ENCODE data around the gene HECTD4.

HECTD4 gene

GRCh38 chr12:112370199-112370598 lies 12.0 kb downstream of the HECTD4 start:
- TF ChIP-seq, protein P1, sequence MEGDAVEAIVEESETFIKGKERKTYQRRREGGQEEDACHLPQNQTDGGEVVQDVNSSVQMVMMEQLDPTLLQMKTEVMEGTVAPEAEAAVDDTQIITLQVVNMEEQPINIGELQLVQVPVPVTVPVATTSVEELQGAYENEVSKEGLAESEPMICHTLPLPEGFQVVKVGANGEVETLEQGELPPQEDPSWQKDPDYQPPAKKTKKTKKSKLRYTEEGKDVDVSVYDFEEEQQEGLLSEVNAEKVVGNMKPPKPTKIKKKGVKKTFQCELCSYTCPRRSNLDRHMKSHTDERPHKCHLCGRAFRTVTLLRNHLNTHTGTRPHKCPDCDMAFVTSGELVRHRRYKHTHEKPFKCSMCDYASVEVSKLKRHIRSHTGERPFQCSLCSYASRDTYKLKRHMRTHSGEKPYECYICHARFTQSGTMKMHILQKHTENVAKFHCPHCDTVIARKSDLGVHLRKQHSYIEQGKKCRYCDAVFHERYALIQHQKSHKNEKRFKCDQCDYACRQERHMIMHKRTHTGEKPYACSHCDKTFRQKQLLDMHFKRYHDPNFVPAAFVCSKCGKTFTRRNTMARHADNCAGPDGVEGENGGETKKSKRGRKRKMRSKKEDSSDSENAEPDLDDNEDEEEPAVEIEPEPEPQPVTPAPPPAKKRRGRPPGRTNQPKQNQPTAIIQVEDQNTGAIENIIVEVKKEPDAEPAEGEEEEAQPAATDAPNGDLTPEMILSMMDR (IDR thresholded peaks at IDR 0.05; ENCODE audit: low read length, missing control alignments) = no peak
- DNase-seq (ENCODE audit: low read depth) = no peak
- no peak overlapping the region for H3K4me3 ChIP-seq (replicated peaks; ENCODE audit: low read depth, low read length)

GRCh38 chr12:112368856-112369255 lies 13.4 kb downstream of the HECTD4 start:
- H3K4me3 ChIP-seq (replicated peaks; ENCODE audit: low read depth, low read length) = no peak overlapping the region
- TF ChIP-seq, protein P1 (IDR thresholded peaks at IDR 0.05; ENCODE audit: low read length, missing control alignments) = no peak
- DNase-seq (ENCODE audit: low read depth) = no peak

DNA sequence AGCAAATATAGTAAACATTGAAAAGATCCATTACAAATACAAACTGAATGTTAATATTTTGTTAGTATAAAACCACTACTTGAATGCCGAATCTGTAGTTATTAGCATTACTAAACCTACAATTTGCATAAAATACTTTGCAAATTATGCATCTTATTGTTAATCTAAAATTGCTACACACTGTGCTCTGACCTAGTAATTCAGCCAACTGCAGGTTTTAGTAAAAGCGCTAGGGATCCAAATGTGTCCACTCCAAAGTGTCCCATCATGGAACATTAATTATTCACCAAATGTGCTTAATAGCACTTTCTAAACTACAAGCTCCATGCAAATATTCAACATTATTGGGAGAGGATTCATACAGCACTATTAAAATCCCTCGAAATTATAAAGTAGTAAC lies 14.3 kb downstream of the HECTD4 start:
- TF ChIP-seq, protein P1 (IDR thresholded peaks at IDR 0.05; ENCODE audit: low read length, missing control alignments) = no peak
- DNase-seq (ENCODE audit: low read depth) = no peak
- no peak overlapping the region for H3K4me3 ChIP-seq (replicated peaks; ENCODE audit: low read depth, low read length)

GRCh38 chr12:112362310-112362709 lies 19.9 kb downstream of the HECTD4 start:
- H3K4me3 ChIP-seq (replicated peaks; ENCODE audit: low read depth, low read length) = no peak overlapping the region
- TF ChIP-seq, protein P1 (IDR thresholded peaks at IDR 0.05; ENCODE audit: low read length, missing control alignments) = no peak
- DNase-seq (ENCODE audit: low read depth) = no peak

DNA sequence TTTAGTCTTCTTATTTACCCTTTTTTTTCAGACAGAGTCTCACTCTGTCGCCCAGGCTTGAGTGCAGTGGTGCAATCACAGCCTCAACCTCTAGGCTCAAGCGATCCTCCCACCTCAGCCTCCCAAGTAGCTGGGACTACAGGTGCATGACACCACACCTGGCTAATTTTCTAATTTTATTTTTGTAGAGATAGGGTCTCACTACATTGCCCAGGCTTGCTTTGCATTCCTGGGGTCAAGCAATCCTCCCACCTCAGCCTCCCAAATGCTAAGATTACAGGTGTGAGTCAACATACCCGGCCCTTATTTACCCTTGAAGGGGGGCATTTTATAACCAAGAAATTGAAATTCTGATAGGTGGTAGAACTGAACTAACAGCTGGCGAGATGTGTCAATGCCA lies 21.0 kb downstream of the HECTD4 start:
- DNase-seq (ENCODE audit: low read depth) = no peak
- no peak overlapping the region for H3K4me3 ChIP-seq (replicated peaks; ENCODE audit: low read depth, low read length)
- TF ChIP-seq, protein P1 (IDR thresholded peaks at IDR 0.05; ENCODE audit: low read length, missing control alignments) = no peak

- TF ChIP-seq, protein P1 (IDR thresholded peaks at IDR 0.05; ENCODE audit: low read length, missing control alignments) = no peak
- no peak overlapping the region for H3K4me3 ChIP-seq (replicated peaks; ENCODE audit: low read depth, low read length)
- DNase-seq (ENCODE audit: low read depth) = no peak
Measured at GRCh38 chr12:112359290-112359689, 22.9 kb downstream of the HECTD4 start.

DNA sequence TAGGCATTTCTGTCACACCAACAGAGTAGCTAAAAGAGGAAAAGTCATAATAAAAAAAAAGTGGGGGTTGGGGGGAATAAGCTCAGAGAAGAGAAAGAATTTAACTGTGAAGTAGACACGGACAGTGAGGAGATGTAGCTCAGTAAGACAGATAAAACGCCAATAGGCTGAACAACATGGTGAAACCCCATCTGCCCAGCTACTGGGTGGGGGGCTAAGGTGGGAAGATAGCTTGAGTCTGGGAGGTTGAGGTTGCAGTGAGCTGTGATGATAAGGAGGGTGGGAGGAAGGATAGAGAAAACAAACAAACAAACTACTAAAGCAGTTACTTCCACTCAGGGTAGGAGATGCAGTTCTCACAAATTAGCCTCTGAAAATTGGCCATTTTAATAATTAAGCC lies 25.0 kb downstream of the HECTD4 start:
- no peak overlapping the region for H3K4me3 ChIP-seq (replicated peaks; ENCODE audit: low read depth, low read length)
- DNase-seq (ENCODE audit: low read depth) = no peak
- TF ChIP-seq, protein P1 (IDR thresholded peaks at IDR 0.05; ENCODE audit: low read length, missing control alignments) = no peak

All from fibroblast of pulmonary artery (primary cell).